HepG2 (cell line): Measurements from ENCODE around the gene C1orf141. TPM values are rescaled to one million over a fixed set of nuclear protein-coding genes. Genes with fewer than 3 reads are reported as not detected.

Experiments used
- ATAC-seq: fragments of 200-7000 bp; cut with Tn5 transposase; 3 replicates; pipeline ENCODE4 v1.9.1; 2020; ENCODE audit warnings: mild to moderate bottlenecking, moderate library complexity
- BruUV-seq: library from RNA; stranded (reverse); fragments of 400-500 nt; replicated peaks from 2 replicates; lab custom pipeline; 2021; lab: Mats Ljungman, UMichigan
- CTCF ChIA-PET: fragments of 300-600 bp; formaldehyde crosslinking; extraction: SDS; loops from one replicate; lab custom pipeline; 2021; ENCODE audit warnings: low total read pairs, inconsistent platforms, low intra/inter-chr PET ratio; lab: Yijun Ruan, JAX
- POLR2A ChIA-PET: fragments of 350-600 bp; sonication (Branson Sonifier 250); formaldehyde crosslinking; loops from one replicate; lab custom pipeline; 2020; ENCODE audit warnings: antibody characterized with exemption, inconsistent platforms; lab: Yijun Ruan, JAX
- DNase-seq: peaks from one replicate; pipeline ENCODE4 v3.0.0-alpha.2; 2015; ENCODE audit warnings: low spot score
- FAIRE-seq: peaks from 3 replicates; lab custom pipeline; 2011; peaks lifted over from hg19 to GRCh38; lab: Jason Lieb, UNC
- H2AFZ ChIP-seq: one replicate; pipeline ENCODE4 v1.6.1; 2011; ENCODE audit warnings: low read length, inconsistent platforms
- H3K27ac ChIP-seq: fragments of 300-600 bp; 3 replicates; pipeline ENCODE4 v1.8.0; 2011; ENCODE audit warnings: mixed run types, mild to moderate bottlenecking, mixed read lengths, low read length, inconsistent platforms; ENCODE audit not compliant: insufficient read depth; ENCODE audit errors: extremely low read length
- H3K27me3 ChIP-seq, 2 experiments: fragments of 200-600 bp in 1 of 2; 2 replicates in 1 of 2; 3 replicates in 1 of 2; pipeline versions ENCODE4 v1.6.0 to v1.8.0; 2011; ENCODE audit warnings: low read length in 2 of 2, mild to moderate bottlenecking in 2 of 2, moderate library complexity in 2 of 2, inconsistent platforms in 1 of 2; ENCODE audit not compliant: insufficient read depth in 2 of 2, control insufficient read depth in 1 of 2
- H3K36me3 ChIP-seq, 2 experiments: fragments of 200-600 bp in 1 of 2; replicated peaks in 1 of 2; 2 replicates in 1 of 2; 3 replicates in 1 of 2; pipeline versions ENCODE4 v1.5.1 to v1.8.0; 2011; ENCODE audit warnings: low read length in 2 of 2, inconsistent platforms in 1 of 2; ENCODE audit not compliant: insufficient read depth in 2 of 2, control insufficient read depth in 1 of 2
- H3K4me1 ChIP-seq: 2 replicates; pipeline ENCODE4 v1.5.1; 2012; ENCODE audit warnings: low read length, inconsistent platforms; ENCODE audit not compliant: insufficient read depth
- H3K4me2 ChIP-seq: 2 replicates; pipeline ENCODE4 v1.6.0; 2011; ENCODE audit warnings: low read depth, low read length, inconsistent platforms
- H3K4me3 ChIP-seq, 3 experiments: fragments of 200-600 bp in 1 of 3; sonication (generic), shearing (Covaris generic) in 1 of 3; replicated peaks in 1 of 3; 2 replicates each; pipeline ENCODE4 v1.5.1; 2011 to 2016; ENCODE audit warnings: low read length in 3 of 3, inconsistent platforms in 2 of 3, low read depth in 2 of 3, mild to moderate bottlenecking in 2 of 3, control low read depth in 1 of 3, mixed read lengths in 1 of 3; ENCODE audit not compliant: insufficient read depth in 1 of 3
- H3K79me2 ChIP-seq: one replicate; pipeline ENCODE4 v1.6.1; 2011; ENCODE audit warnings: low read length, inconsistent platforms; ENCODE audit not compliant: insufficient read depth
- H3K9ac ChIP-seq: 2 replicates; pipeline ENCODE4 v1.6.0; 2011; ENCODE audit warnings: mild to moderate bottlenecking, low read depth, low read length, inconsistent platforms; ENCODE audit not compliant: insufficient read depth
- H3K9me3 ChIP-seq: 2 replicates; pipeline ENCODE4 v1.5.1; 2012; ENCODE audit warnings: mild to moderate bottlenecking, low read length
- H4K20me1 ChIP-seq: 2 replicates; pipeline ENCODE4 v1.6.0; 2011; ENCODE audit warnings: inconsistent platforms, mild to moderate bottlenecking, low read length, moderate library complexity; ENCODE audit not compliant: insufficient read depth
- EEA1 ChIP-seq: sonication (generic); formaldehyde crosslinking; IDR thresholded peaks from 2 replicates; pipeline ENCODE4 v1.5.1; 2020; ENCODE audit warnings: mild to moderate bottlenecking, missing genetic modification reagents, borderline replicate concordance
- EHMT2 ChIP-seq: fragments of 200-600 bp; sonication (generic); IDR thresholded peaks from 2 replicates; pipeline ENCODE4 v1.7.0; 2017; ENCODE audit warnings: antibody characterized with exemption, low read depth, low read length, borderline replicate concordance
- EP300 ChIP-seq, 3 experiments: sonication (generic) in 1 of 3; formaldehyde crosslinking in 1 of 3; IDR thresholded peaks; 2 replicates each; pipeline versions ENCODE4 v1.5.1 to v1.6.1; 2011 to 2020; ENCODE audit warnings: low read depth in 2 of 3, low read length in 2 of 3, borderline replicate concordance in 1 of 3, improper control_type of control experiment in 1 of 3, mild to moderate bottlenecking in 1 of 3, missing genetic modification reagents in 1 of 3, moderate library complexity in 1 of 3
- EZH2 ChIP-seq: conservative IDR thresholded peaks from 2 replicates; pipeline ENCODE4 v1.6.1; 2012; ENCODE audit warnings: mild to moderate bottlenecking, low read depth, low read length, moderate library complexity
- GPN1 ChIP-seq: sonication (generic); formaldehyde crosslinking; IDR thresholded peaks from 2 replicates; pipeline ENCODE4 v1.5.1; 2020; ENCODE audit warnings: missing genetic modification reagents, borderline replicate concordance
- KMT2A ChIP-seq: sonication (generic); formaldehyde crosslinking; IDR thresholded peaks from 2 replicates; pipeline ENCODE4 v1.4.0; 2020; ENCODE audit warnings: missing genetic modification reagents
- PHF5A ChIP-seq: IDR thresholded peaks from one replicate; pipeline ENCODE4 v1.6.1; 2018; ENCODE audit warnings: low read depth, missing genetic modification reagents; ENCODE audit not compliant: unreplicated experiment
- TMF1 ChIP-seq: sonication (generic); formaldehyde crosslinking; IDR thresholded peaks from 2 replicates; pipeline ENCODE4 v1.8.1; 2022; ENCODE audit warnings: low read depth, missing genetic modification reagents
- ZNF17 ChIP-seq: sonication (generic); formaldehyde crosslinking; IDR thresholded peaks from 2 replicates; pipeline ENCODE4 v1.5.0; 2020; ENCODE audit warnings: mild to moderate bottlenecking, missing genetic modification reagents
- ZNF383 ChIP-seq: sonication (generic); formaldehyde crosslinking; IDR thresholded peaks from 2 replicates; pipeline ENCODE4 v1.4.0; 2020; ENCODE audit warnings: missing genetic modification reagents, mild to moderate bottlenecking, borderline replicate concordance
- ZNF883 ChIP-seq: sonication (generic); formaldehyde crosslinking; IDR thresholded peaks from 2 replicates; pipeline ENCODE4 v1.5.1; 2020; ENCODE audit warnings: mild to moderate bottlenecking, missing genetic modification reagents; ENCODE audit errors: not compliant biosample characterization
- WGBS: methylation state at CpG from one replicate; pipeline ENCODE4 v1.1.6; 2017; ENCODE audit warnings: low lambda C conversion rate; 5-methylcytosine and 5-hydroxymethylcytosine counted together
- in situ Hi-C: cut with HindIII; loops from 2 replicates; pipeline ENCODE4 v1.10.0; 2017; ENCODE audit warnings: low pct_unique_long_range_greater_than_20kb; ENCODE audit not compliant: extremely low pct_ligation_motif_present
- intact Hi-C: fragments of 100-400 bp; cut with micrococcal nuclease; formaldehyde crosslinking; loops from one replicate; pipeline ENCODE4 v1.10.0; 2022; ENCODE audit not compliant: unreplicated experiment
- polyA plus RNA-seq, 8 experiments: library from polyadenylated mRNA; depleted of rRNA in 3 of 8; stranded (reverse) in 7 of 8; unstranded in 1 of 8; fragments of >200 nt; fragmentation: Illumina TruSeq in 4 of 8; extraction: Trizol in 4 of 8; gene quantifications; 2 replicates each; pipeline versions ENCODE4 v1.2.1 to v1.2.3, GENCODE V29; 2011 to 2016; ENCODE audit warnings: low read depth in 4 of 8, missing spikeins in 1 of 8, mixed read lengths in 1 of 8; ENCODE audit not compliant: insufficient read depth in 1 of 8
- total RNA-seq, 5 experiments: library from RNA; depleted of rRNA; stranded (reverse); fragments of >200 nt; fragmentation: Illumina TruSeq; extraction: Trizol; gene quantifications; 2 replicates each; pipeline ENCODE4 v1.2.3, GENCODE V29; 2016; ENCODE audit warnings: low read depth in 1 of 5
- TF ChIP-seq, protein P1 (sequence below): IDR thresholded peaks from 2 replicates; pipeline ENCODE4 v1.6.1; 2016; ENCODE audit warnings: low read depth, borderline replicate concordance
- TF ChIP-seq, protein P2 (sequence below), 2 experiments: IDR thresholded peaks; 2 replicates each; pipeline ENCODE4 v1.6.1; 2011 to 2012; ENCODE audit warnings: low read length in 2 of 2, borderline replicate concordance in 1 of 2, low read depth in 1 of 2, mild to moderate bottlenecking in 1 of 2, moderate library complexity in 1 of 2
- TF ChIP-seq, protein P3 (sequence below): sonication (generic); formaldehyde crosslinking; IDR thresholded peaks from 2 replicates; pipeline ENCODE4 v1.5.1; 2020; ENCODE audit warnings: missing genetic modification reagents, mild to moderate bottlenecking, borderline replicate concordance

C1orf141 gene
- total and polyA plus RNA-seq, 2 of the 13 experiments (the other 11 are each of a cell fraction or from before 2014, with no cell fraction given) = not detected

DNA sequence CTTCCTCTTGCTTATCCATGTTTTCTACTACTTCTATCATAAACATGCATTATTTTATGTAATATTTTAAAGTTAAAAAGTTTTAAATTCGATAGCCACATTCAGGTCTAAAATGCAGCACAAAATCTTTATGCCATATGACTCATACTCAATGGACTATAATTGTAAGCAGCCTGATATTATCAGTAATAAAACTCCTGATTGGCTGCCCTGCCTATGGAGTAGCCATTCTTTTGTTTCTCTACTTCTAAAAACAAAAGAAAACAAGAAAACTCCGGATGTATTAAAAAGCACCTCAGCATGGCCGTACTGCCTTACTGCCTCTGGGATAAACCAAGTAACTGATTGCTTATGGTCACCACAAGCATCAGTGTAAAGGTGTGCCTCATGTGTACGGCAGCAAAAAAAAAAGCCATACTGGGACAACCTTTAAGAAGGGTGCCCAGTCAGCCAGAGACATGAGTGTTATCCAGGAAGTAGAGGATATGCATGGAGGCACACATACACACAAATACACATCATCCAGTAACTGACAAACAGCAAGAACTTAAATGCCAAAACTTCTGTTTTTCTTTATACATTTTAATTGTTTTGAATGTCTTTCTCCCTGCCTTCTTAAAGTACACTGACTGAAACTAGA lies 90.0 kb downstream of the C1orf141 start:
- POLR2A ChIA-PET = no interaction called here

More for the DNA sequence above, 90.0 kb downstream of the C1orf141 start:
- no peak overlapping the region for H3K27ac ChIP-seq
- no peak overlapping the region for H3K9ac ChIP-seq
- in situ Hi-C loops = no loop called here
- no peak for DNase-seq
- FAIRE-seq = no peak
- peaks cover 7% of the 10 kb centered on the region for H3K79me2 ChIP-seq
- H3K4me2 ChIP-seq = no peak overlapping the region
- no peaks in the 10 kb centered on the region for H4K20me1 ChIP-seq
- no peak overlapping the region for H3K4me3 ChIP-seq
- no peak for ATAC-seq
- no TSS peak for BruUV-seq
- TF ChIP-seq EHMT2 = no peak
- no peak for TF ChIP-seq PHF5A
- TF ChIP-seq EEA1 (CRISPR knock-in tag) = no peak
- TF ChIP-seq, protein P1, sequence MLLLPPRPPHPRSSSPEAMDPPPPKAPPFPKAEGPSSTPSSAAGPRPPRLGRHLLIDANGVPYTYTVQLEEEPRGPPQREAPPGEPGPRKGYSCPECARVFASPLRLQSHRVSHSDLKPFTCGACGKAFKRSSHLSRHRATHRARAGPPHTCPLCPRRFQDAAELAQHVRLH (CRISPR knock-in tag) = no peak
- TF ChIP-seq, protein P2, sequence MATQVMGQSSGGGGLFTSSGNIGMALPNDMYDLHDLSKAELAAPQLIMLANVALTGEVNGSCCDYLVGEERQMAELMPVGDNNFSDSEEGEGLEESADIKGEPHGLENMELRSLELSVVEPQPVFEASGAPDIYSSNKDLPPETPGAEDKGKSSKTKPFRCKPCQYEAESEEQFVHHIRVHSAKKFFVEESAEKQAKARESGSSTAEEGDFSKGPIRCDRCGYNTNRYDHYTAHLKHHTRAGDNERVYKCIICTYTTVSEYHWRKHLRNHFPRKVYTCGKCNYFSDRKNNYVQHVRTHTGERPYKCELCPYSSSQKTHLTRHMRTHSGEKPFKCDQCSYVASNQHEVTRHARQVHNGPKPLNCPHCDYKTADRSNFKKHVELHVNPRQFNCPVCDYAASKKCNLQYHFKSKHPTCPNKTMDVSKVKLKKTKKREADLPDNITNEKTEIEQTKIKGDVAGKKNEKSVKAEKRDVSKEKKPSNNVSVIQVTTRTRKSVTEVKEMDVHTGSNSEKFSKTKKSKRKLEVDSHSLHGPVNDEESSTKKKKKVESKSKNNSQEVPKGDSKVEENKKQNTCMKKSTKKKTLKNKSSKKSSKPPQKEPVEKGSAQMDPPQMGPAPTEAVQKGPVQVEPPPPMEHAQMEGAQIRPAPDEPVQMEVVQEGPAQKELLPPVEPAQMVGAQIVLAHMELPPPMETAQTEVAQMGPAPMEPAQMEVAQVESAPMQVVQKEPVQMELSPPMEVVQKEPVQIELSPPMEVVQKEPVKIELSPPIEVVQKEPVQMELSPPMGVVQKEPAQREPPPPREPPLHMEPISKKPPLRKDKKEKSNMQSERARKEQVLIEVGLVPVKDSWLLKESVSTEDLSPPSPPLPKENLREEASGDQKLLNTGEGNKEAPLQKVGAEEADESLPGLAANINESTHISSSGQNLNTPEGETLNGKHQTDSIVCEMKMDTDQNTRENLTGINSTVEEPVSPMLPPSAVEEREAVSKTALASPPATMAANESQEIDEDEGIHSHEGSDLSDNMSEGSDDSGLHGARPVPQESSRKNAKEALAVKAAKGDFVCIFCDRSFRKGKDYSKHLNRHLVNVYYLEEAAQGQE (IDR thresholded peaks at IDR 0.05; ENCODE audit: borderline replicate concordance in 1 of 2, low read depth in 1 of 2, low read length in 2 of 2) = no peak
- no peak for TF ChIP-seq EZH2
- TF ChIP-seq ZNF883 = no peak
- TF ChIP-seq TMF1 (CRISPR knock-in tag) = no peak
- no peak for TF ChIP-seq ZNF17
- TF ChIP-seq ZNF383 (CRISPR knock-in tag) = no peak
- TF ChIP-seq, protein P3, sequence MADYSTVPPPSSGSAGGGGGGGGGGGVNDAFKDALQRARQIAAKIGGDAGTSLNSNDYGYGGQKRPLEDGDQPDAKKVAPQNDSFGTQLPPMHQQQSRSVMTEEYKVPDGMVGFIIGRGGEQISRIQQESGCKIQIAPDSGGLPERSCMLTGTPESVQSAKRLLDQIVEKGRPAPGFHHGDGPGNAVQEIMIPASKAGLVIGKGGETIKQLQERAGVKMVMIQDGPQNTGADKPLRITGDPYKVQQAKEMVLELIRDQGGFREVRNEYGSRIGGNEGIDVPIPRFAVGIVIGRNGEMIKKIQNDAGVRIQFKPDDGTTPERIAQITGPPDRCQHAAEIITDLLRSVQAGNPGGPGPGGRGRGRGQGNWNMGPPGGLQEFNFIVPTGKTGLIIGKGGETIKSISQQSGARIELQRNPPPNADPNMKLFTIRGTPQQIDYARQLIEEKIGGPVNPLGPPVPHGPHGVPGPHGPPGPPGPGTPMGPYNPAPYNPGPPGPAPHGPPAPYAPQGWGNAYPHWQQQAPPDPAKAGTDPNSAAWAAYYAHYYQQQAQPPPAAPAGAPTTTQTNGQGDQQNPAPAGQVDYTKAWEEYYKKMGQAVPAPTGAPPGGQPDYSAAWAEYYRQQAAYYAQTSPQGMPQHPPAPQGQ (CRISPR knock-in tag) = no peak
- TF ChIP-seq KMT2A (CRISPR knock-in tag) = no peak
- TF ChIP-seq GPN1 = no peak
- no peak for TF ChIP-seq EP300 (IDR thresholded peaks at IDR 0.05; ENCODE audit: low read depth in 2 of 2, low read length in 2 of 2)
- TF ChIP-seq EP300 (CRISPR knock-in tag; IDR thresholded peaks at IDR 0.05; ENCODE audit: borderline replicate concordance) = no peak
- no peaks in the 10 kb centered on the region for H3K27me3 ChIP-seq
- H2AFZ ChIP-seq = no peak overlapping the region
- H3K4me1 ChIP-seq = no peaks in the 10 kb centered on the region
- CTCF ChIA-PET = no interaction called here
- H3K36me3 ChIP-seq = peaks cover 11 to 75% of the 10 kb centered on the region in 2 experiments
- H3K9me3 ChIP-seq = no peaks in the 10 kb centered on the region
- WGBS = over 99% methylated on average over 4 of the region's 4 CpGs
- intact Hi-C loops = no loop called here
